ENCODE measurements around the gene PACS1. TPM values are rescaled to one million over a fixed set of nuclear protein-coding genes. Genes with fewer than 3 reads are reported as not detected.
A peak's percentile ranks its signal among the peaks of the same experiment; 100 is the strongest.
"Not testable (repeated sequence)": the region's sequence is repeated elsewhere in the genome, so short reads cannot be mapped to it uniquely, and the experiment has no call there.

Gene PACS1
- total RNA-seq, 1 experiment from 2014 or later: 100 TPM

- BruUV-seq (replicated peaks): no TSS peak
- no peaks in the 10 kb centered on the region for H4K20me1 ChIP-seq (ENCODE audit: insufficient read depth)
- POLR2A ChIA-PET (ENCODE audit: unreplicated experiment): interaction anchor here (0.5 to 0.7 kb wide), 2 partner anchors 30 to 145 kb away, joined by 6 to 15 read pairs; no protein-coding TSS in a partner anchor
- no peaks in the 10 kb centered on the region for H3K9me2 ChIP-seq (ENCODE audit: insufficient read depth)
- H3F3A ChIP-seq (ENCODE audit: insufficient read depth, low read depth): no peaks in the 10 kb centered on the region
- H3K4me1 ChIP-seq (replicated peaks; ENCODE audit: insufficient read depth): peaks cover 20% of the 10 kb centered on the region
- no peaks in the 10 kb centered on the region for H3K27me3 ChIP-seq (ENCODE audit: insufficient read depth, low read depth)
- no peaks in the 10 kb centered on the region for H3K9me3 ChIP-seq (ENCODE audit: insufficient read depth, low read depth)
- no peak for TF ChIP-seq EZH2 (IDR thresholded peaks at IDR 0.05; ENCODE audit: low read depth)
- TF ChIP-seq CTCF (conservative IDR thresholded peaks at IDR 0.05): peak; percentile 99
- CTCF ChIA-PET: interaction anchor here (0.5 to 1.6 kb wide), 16 partner anchors 8 to 253 kb away, joined by 3 to 19 read pairs (median 4); partner anchors contain the start of genes BANF1, CCDC85B, EIF1AD and FIBP
- H3K36me3 ChIP-seq (ENCODE audit: low read depth): no peaks in the 10 kb centered on the region
- H3K4me3 ChIP-seq: peak overlapping the region; percentile 21; the same call in 1 of the 2 replicates
- H2AFZ ChIP-seq: 0 out of 2 replicates have a peak overlapping the region, but pooled peaks have one; percentile 25
- no peaks in the 10 kb centered on the region for H3K79me2 ChIP-seq (ENCODE audit: low read depth)
- no peak overlapping the region for H3K27ac ChIP-seq
- peak; percentile 49 to 83 for DNase-seq
- peak overlapping the region; percentile 77 for H3K4me2 ChIP-seq
- intact Hi-C loops (cut with micrococcal nuclease; ENCODE audit: unreplicated experiment): loop anchor here (1.0 kb wide), 2 partner anchors 20 to 33 kb away; partner anchors contain the start of genes BANF1 and EIF1AD
Observed at GRCh38 chr11:66022401-66023185, 47.5 kb upstream of the PACS1 start.

DNA sequence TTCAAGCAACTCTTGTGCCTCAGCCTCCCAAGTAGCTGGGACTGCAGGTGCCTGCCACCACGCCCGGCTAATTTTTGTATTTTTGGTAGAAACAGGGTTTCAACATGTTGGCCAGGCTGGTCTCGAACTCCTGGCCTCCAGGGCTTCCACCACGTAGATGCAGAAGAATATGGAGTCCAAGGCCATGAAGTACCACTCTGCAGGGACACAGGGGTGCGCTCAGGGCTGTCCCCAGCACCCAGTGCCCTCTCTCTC lies 47.0 kb upstream of the PACS1 start:
- H3K27me3 ChIP-seq (ENCODE audit: insufficient read depth, low read depth); H3K9me2 ChIP-seq (ENCODE audit: insufficient read depth); H3K9me3 ChIP-seq (ENCODE audit: insufficient read depth, low read depth); H3K36me3 ChIP-seq (ENCODE audit: low read depth); H3K27ac ChIP-seq; H4K20me1 ChIP-seq (ENCODE audit: insufficient read depth); intact Hi-C loops (cut with micrococcal nuclease; ENCODE audit: unreplicated experiment); DNase-seq; H3F3A ChIP-seq (ENCODE audit: insufficient read depth, low read depth); H3K79me2 ChIP-seq (ENCODE audit: low read depth); POLR2A ChIA-PET (ENCODE audit: unreplicated experiment); H3K4me2 ChIP-seq; BruUV-seq (replicated peaks); H3K4me3 ChIP-seq: not testable (repeated sequence)
- CTCF ChIA-PET: interaction anchor here (0.5 to 1.6 kb wide), 4 partner anchors 21 to 35 kb away, joined by 3 to 6 read pairs (median 4); partner anchors contain the start of genes BANF1 and EIF1AD
- Histone ChIP-seq H2AFZ (0 out of 2 replicates have a peak overlapping the region, but pooled peaks have one; percentile 25), H3K4me1 (replicated peaks; ENCODE audit: insufficient read depth) (peaks cover 20% of the 10 kb centered on the region)

DNA sequence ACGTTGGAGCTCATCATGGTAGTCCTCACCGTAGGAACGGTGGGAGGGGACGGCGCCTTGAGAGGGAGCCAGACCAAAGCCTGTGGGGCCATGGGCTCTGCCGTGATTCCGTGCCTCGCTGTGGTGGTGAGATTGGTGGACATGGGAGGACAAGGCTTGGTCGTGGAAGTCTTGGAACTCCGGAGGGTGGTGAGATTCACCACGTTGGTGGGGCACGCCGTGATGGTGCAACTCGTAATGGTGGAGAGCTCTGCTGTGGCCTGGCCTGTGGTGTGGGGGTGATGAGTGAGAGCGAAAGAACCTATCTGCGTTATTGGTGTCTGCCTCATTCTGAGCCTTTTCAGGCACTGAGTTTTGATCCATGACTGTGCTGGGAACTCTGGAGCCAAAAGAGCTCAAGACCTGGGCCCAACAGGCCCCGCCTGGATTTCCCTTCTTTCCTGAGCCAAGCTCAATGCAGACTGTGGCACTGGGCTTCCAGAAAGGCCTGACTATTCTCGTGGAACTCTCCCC lies 44.0 kb upstream of the PACS1 start, which contains the start of gene CATSPER1:
Gene CATSPER1, minus strand, starts transcription at position 463 of the 513 bp plus-strand sequence. Its CDS starts 100 bp downstream, at position 363.
- Histone ChIP-seq H2AFZ (no peak within 1 kb of the TSS), H3K79me2 (ENCODE audit: low read depth) (no peaks in the 10 kb centered on the region), H4K20me1 (ENCODE audit: insufficient read depth) (no peaks in the 10 kb centered on the region), H3K4me3 (no peak within 1 kb of the TSS), H3K9me2 (ENCODE audit: insufficient read depth) (no peaks in the 10 kb centered on the region), H3K4me2 (no peak within 1 kb of the TSS), H3F3A (ENCODE audit: insufficient read depth, low read depth) (peaks cover 2% of the 10 kb centered on the region; the same call in 1 of the 2 replicates), H3K4me1 (replicated peaks; ENCODE audit: insufficient read depth) (peaks cover 8% of the 10 kb centered on the region), H3K27me3 (ENCODE audit: insufficient read depth, low read depth) (no peaks in the 10 kb centered on the region), H3K9me3 (ENCODE audit: insufficient read depth, low read depth) (no peaks in the 10 kb centered on the region), H3K27ac (no peak within 1 kb of the TSS), H3K36me3 (ENCODE audit: low read depth) (no peaks in the 10 kb centered on the region)
- intact Hi-C loops (cut with micrococcal nuclease; ENCODE audit: unreplicated experiment): no loop called here
- TF ChIP-seq CTCF (conservative IDR thresholded peaks at IDR 0.05) (no peak), EZH2 (IDR thresholded peaks at IDR 0.05; ENCODE audit: low read depth) (no peak)
- ChIA-PET CTCF (interaction anchor here (0.9 kb wide), 1 partner anchor 19 kb away, joined by 3 read pairs; no protein-coding TSS in a partner anchor), POLR2A (ENCODE audit: unreplicated experiment) (interaction anchor here (0.6 to 0.7 kb wide), 2 partner anchors 25 to 131 kb away, joined by 4 to 5 read pairs; no protein-coding TSS in a partner anchor)
- BruUV-seq (replicated peaks): no TSS peak
- no peak for DNase-seq
